GM12892 (cell line): ENCODE measurements around the gene SLC25A51.
"Not testable (repeated sequence)": the region's sequence is repeated elsewhere in the genome, so short reads cannot be mapped to it uniquely, and the experiment has no call there.

ENCODE experiments used
- DNase-seq: peaks from one replicate; pipeline ENCODE4 v3.0.0; 2011; ENCODE audit not compliant: insufficient read length
- FAIRE-seq: peaks from 2 replicates; lab custom pipeline; 2011; peaks lifted over from hg19 to GRCh38; lab: Jason Lieb, UNC
- POLR2A ChIP-seq: IDR thresholded peaks from 2 replicates; pipeline ENCODE4 v1.6.1; 2011; ENCODE audit warnings: low read depth, low read length, control low read depth
- POLR2AphosphoS5 ChIP-seq: IDR thresholded peaks from 2 replicates; pipeline ENCODE4 v1.6.1; 2011; ENCODE audit warnings: low read depth, low read length, control low read depth
- TAF1 ChIP-seq: IDR thresholded peaks from 2 replicates; pipeline ENCODE4 v1.6.1; 2011; ENCODE audit warnings: low read depth, mild to moderate bottlenecking, control low read depth, low read length, borderline replicate concordance

Gene SLC25A51

DNA sequence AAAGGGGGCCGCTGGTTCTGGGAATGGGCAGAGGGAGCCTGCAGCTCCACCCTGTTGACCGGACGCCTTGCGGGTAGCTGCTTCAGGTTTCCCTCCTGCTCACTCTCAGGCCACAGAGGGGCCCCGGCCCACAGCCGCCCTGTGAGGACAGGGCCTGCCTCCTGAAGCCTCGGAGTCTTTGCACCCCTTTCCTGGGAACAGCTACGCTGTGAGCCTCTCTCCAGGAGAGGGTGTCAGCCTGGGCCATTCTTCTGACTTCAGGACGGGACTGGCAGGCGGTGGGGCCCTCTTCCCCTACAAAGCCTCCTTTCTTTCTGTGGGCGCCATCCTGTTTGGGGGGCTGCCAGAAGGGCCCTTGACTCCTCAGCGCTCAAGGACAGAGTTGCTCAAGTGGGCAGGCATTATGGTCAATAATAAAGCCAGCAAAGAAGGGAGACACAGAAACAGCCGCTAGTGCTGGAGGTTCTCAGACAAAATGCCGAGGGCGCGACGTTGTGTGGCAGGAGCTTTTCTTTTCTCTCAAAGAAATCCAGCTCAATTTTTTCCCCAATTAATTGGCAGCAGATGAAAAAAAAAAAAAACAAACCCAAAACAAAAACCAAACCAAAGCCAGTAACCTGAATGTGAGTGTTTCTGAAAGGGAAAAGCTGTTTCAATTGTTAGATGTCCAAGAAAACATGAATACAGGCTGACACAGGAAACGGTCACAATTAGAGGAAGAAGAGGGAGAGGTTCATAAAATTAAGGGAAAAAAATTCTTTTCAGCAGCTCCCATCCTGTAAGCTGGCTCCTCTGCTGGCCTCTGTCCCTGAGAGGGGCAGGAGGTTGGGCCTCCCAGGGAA, 12.8 kb upstream of the SLC25A51 start:
- DNase-seq: no peak
- TF ChIP-seq TAF1 (no peak), POLR2A (no peak), POLR2AphosphoS5 (no peak)
- FAIRE-seq: no peak

DNA sequence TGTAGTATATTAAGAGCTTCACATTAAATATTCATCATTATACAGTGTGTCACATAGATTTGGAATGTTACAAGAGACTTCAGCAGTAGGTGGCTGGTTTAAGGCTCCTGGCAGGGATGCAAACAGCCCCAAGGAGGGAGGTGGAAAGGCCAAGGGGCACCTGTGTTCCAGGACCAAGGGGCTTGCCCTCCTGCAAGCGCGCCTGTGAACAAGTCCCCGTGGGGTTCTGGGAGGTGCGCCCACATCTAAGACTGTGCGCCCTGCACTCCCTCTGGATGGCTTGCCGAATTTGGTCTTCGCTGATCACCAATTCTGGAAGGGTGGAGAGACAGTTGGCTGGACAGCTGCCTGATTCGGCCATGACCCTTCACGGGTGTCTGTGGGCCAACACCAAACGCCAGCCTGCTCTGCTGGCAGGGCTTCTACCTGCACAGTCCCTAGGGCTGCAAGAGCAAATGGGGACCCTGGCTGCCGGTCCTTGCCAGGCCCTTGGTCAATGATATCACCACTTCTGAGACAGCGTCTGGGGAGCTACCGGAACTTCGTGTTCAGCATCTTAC, 12.1 kb upstream of the SLC25A51 start:
- TF ChIP-seq POLR2AphosphoS5 (no peak), POLR2A (no peak), TAF1 (no peak)
- DNase-seq: no peak
- no peak for FAIRE-seq

DNA sequence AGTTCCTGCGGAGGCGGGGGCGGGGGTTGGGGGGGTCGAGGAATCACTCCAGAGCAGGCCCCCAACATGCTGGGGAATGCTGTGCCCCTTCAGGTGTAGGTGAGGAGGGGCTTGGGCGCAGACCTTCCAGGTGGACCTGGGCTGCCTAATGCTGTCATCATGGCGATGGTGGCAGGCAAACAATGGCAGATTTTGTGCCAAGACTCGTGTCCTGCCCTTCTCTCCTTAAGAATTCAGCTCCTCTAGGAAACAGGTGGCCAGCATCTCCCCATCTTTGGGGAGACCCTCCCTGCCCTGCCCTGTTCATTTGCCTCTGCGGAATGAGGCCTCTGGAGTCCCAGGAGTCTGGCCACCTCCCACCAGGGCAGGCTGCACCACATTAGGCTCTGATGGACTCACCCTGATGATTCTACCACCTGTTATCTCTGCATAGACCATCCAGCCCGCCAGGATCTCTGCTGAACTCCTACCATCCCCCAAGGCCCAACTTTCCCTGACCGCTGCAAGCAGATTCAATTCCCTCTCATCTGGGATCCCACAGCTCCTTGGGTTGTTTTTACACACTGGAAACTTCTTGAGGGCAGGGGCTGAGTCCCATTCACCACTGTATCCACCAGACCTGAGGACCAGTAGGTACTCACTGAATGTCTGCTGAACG, 10.9 kb upstream of the SLC25A51 start:
- FAIRE-seq: no peak

GRCh38 chr9:37914154-37914551, 10.2 kb upstream of the SLC25A51 start:
- TF ChIP-seq POLR2A (no peak), POLR2AphosphoS5 (no peak), TAF1 (no peak)
- FAIRE-seq (no peak), DNase-seq (no peak)

More for the DNA sequence above, 10.9 kb upstream of the SLC25A51 start:
- TF ChIP-seq POLR2AphosphoS5 (no peak), TAF1 (no peak), POLR2A (no peak)
- DNase-seq: no peak

GRCh38 chr9:37913480-37914153, 9.7 kb upstream of the SLC25A51 start:
- peak; percentile 94 for FAIRE-seq
- DNase-seq: peak; percentile 75

GRCh38 chr9:37911271-37911681, 7.3 kb upstream of the SLC25A51 start:
- FAIRE-seq: no peak
- TF ChIP-seq POLR2AphosphoS5 (no peak), TAF1 (no peak), POLR2A (no peak)
- no peak for DNase-seq

More at GRCh38 chr9:37913480-37914153, 9.7 kb upstream of the SLC25A51 start:
- TF ChIP-seq POLR2A: no peak
- TF ChIP-seq TAF1: no peak
- no peak for TF ChIP-seq POLR2AphosphoS5

DNA sequence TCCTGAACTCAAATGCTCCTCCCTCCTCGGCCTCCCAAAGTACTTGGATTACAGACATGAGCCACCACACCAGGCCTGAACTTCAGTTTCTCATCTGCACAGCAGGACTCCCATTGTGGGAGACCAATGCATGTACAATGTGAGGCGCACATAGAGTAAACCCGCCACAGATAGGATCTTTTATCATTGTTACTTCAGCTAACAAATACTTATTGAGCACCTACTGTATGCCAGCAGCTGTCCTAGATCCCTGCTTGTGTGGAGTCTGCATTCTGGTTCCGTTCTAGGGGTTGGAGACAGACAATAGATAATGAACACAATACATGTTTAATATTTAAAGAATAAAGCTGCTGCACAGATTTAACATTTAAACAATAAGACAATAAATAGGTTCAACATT, 6.3 kb upstream of the SLC25A51 start:
- no peak for FAIRE-seq
- TF ChIP-seq TAF1 (no peak), POLR2A (no peak), POLR2AphosphoS5 (no peak)
- DNase-seq: no peak

DNA sequence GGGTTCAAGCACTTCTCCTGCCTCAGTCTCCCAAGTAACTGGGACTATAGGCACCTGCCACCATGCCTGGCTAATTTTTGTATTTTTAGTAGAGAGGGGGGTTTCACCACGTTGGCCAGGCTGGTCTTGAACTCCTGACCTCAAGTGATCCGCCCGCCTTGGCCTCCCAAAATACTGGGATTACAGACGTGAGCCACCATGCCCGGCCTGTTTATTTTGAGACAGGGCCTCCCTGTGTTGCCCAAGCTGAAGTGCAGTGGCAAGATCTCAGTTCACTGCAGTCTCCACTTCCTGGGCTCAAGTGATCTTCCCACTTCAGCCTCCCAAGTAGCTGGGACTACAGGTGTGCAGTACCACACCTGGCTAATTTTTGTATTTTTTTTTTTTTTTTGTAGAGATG, 5.9 kb upstream of the SLC25A51 start:
- DNase-seq, FAIRE-seq: not testable (repeated sequence)

DNA sequence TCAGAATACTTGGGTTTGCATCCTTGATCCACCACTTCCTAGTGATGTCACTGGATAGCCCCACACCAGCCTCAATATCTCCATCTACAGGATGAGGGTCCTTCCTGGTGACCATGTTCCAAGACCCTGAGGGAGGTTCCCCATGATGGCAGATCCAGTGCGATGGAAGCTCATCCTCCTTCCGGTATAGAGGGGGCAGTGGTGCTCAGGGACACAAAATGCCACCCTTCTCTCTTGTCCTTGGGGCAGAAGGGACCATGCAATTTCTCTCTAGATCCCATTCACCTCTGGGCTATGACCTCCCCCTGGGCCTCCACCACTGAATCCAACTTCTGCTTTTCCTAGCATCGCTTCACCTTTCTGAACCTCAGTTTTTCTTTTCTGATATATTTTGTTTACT, 5.4 kb upstream of the SLC25A51 start:
- DNase-seq (no peak), FAIRE-seq (no peak)
- TF ChIP-seq POLR2AphosphoS5: no peak
- no peak for TF ChIP-seq POLR2A
- TF ChIP-seq TAF1: no peak

GRCh38 chr9:37908698-37909186, 4.8 kb upstream of the SLC25A51 start:
- no peak for TF ChIP-seq POLR2A
- TF ChIP-seq TAF1: no peak
- no peak for TF ChIP-seq POLR2AphosphoS5
- FAIRE-seq: no peak
- no peak for DNase-seq

DNA sequence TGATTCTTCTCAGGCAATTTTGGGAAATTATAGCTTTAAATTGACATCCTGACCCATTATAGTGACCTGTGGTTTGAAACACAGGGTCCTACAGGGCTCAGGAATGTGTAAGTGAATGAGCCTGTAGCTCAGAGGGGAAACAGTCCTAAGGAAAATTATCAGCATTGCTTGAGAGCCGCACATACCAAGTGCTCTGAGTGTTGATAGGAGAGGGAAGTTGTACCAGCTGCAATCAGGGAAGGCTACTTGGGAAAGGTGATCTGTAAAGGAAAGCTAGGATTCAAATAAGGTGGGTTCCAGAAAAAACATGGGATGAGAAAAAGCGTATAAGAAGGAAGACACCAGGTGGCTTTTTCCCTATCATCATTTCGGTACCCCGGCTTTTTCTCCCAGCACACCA, 4.4 kb upstream of the SLC25A51 start:
- no peak for FAIRE-seq
- TF ChIP-seq POLR2AphosphoS5: no peak
- TF ChIP-seq TAF1: no peak
- no peak for TF ChIP-seq POLR2A

DNA sequence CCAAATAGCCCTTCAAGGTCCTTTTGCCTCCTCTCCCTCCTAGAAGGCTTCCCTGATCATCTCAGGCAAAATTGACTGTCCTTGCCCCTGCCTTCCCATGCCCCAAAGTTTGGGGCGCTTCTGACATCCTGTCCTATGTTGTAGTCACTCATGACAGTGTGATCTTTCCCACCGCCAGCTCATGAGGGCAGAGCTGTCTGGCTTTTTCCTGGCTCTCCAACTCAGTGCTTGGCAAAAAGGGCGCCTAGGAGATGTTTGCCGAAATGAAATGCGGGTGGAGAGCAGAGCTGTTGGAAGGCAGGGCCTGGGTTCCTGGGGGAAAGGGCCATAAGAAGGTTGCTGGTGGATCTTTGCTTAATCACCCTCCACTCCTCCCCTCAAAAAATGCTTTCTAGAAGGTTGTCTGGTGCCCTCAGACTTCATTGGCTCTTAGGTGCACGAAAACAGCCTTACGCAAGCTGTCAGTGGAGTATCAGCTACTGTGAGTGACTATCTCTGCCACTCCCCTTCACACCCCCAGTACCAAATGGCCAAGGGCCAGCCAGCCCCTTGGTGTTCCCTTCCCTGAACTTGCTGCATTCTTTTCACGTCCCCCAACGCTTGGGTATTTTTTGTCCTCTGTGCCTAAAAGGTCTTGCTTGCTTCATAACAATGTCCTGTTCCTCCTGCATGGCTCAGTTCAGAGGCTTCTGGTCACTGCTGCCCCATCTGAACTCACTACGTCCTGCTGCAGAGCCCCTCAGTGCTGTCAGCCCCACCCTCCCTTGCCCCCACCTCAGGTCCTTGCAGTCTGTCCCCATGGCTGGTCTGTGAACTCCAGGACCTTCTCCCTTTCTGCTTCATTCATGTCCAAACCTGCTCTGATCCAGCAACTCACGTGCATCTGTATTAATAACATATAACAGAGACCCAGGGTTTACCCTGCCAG, 2.6 kb upstream of the SLC25A51 start:
- DNase-seq: no peak
- no peak for FAIRE-seq
- TF ChIP-seq TAF1 (no peak), POLR2A (no peak), POLR2AphosphoS5 (no peak)

More for the DNA sequence above, 4.4 kb upstream of the SLC25A51 start:
- no peak for DNase-seq
